Transverse colon (tissue), 4 donors: ENCODE measurements around the gene HS3ST1. TPM values are rescaled to one million over a fixed set of nuclear protein-coding genes. Genes with fewer than 3 reads are reported as not detected.
A peak's percentile ranks its signal among the peaks of the same experiment; 100 is the strongest.

ENCODE experiments used
- DNase-seq: peaks from one replicate; pipeline ENCODE4 v3.0.0-alpha.2; 2019
- H3K27ac ChIP-seq, 4 donors: fragments of 200-600 bp; sonication (generic); 2 replicates each; pipeline ENCODE4 v1.5.1; 2016 to 2018; ENCODE audit warnings: inconsistent platforms in 4 of 4
- H3K27me3 ChIP-seq: fragments of 200-600 bp; sonication (generic); 2 replicates; pipeline ENCODE4 v1.5.1; 2017; ENCODE audit warnings: inconsistent platforms
- H3K36me3 ChIP-seq, 4 donors: fragments of 200-600 bp; sonication (generic); 2 replicates each; pipeline ENCODE4 v1.5.1; 2017 to 2019; ENCODE audit warnings: inconsistent platforms in 4 of 4
- H3K4me1 ChIP-seq, 4 donors: fragments of 200-600 bp; sonication (generic); 2 replicates each; pipeline ENCODE4 v1.5.1; 2017 to 2020; ENCODE audit warnings: inconsistent platforms in 4 of 4
- H3K4me3 ChIP-seq, 4 donors: fragments of 200-600 bp; sonication (generic); 1 replicate in 1 of 4; 2 replicates in 3 of 4; pipeline versions ENCODE4 v1.5.1 to v1.6.1; 2017 to 2019; ENCODE audit warnings: inconsistent platforms in 4 of 4
- H3K9me3 ChIP-seq, 2 donors: fragments of 200-600 bp; sonication (generic); 2 replicates each; pipeline ENCODE4 v1.5.1; 2017 to 2019; ENCODE audit warnings: inconsistent platforms in 2 of 2
- CTCF ChIP-seq, 5 experiments: fragments of 200-600 bp in 3 of 5; fragments of 450-650 bp in 2 of 5; sonication (generic) in 3 of 5; IDR thresholded peaks; 1 replicate in 2 of 5; 2 replicates in 3 of 5; pipeline ENCODE4 v1.5.1; 2016 to 2017; ENCODE audit warnings: antibody characterized with exemption in 5 of 5, inconsistent platforms in 3 of 5, mild to moderate bottlenecking in 2 of 5, moderate library complexity in 1 of 5
- EP300 ChIP-seq: sonication (generic); formaldehyde crosslinking; IDR thresholded peaks from one replicate; pipeline ENCODE4 v1.6.1; 2017; ENCODE audit warnings: antibody characterized with exemption, low read depth
- POLR2A ChIP-seq: fragments of 450-650 bp; IDR thresholded peaks from one replicate; pipeline ENCODE4 v1.6.1; 2016; ENCODE audit warnings: antibody characterized with exemption, mild to moderate bottlenecking, moderate library complexity
- POLR2AphosphoS5 ChIP-seq, 3 donors: sonication (generic); formaldehyde crosslinking; IDR thresholded peaks; one replicate each; pipeline ENCODE4 v1.6.1; 2016; ENCODE audit warnings: antibody characterized with exemption in 3 of 3
- WGBS, 2 donors: methylation state at CpG; one replicate each; pipeline ENCODE4 v1.1.5; 2018; ENCODE audit warnings: low coverage in 1 of 2; 5-methylcytosine and 5-hydroxymethylcytosine counted together
- in situ Hi-C, 4 donors: fragments of 200-750 bp; cut with MboI; loops; one replicate each; pipeline versions ENCODE4 v1.15.0 to v1.15.1; 2017; ENCODE audit warnings: low sequenced_read_pairs in 3 of 4, low pct_ligation_motif_present in 1 of 4, low pct_unique_long_range_greater_than_20kb in 1 of 4
- intact Hi-C: fragments of 100-400 bp; cut with DNase I; formaldehyde crosslinking; loops from one replicate; pipeline ENCODE4 v1.15.1; 2023; ENCODE audit warnings: low total_unique reads
- total RNA-seq, 4 donors: library from RNA; depleted of rRNA; stranded (reverse); fragments of >200 nt; gene quantifications; one replicate each; pipeline ENCODE4 v1.1.0, GENCODE V29; 2016

HS3ST1 gene
- total RNA-seq, 4 donors from 2014 or later, result 3.2 to 4.9 TPM; not detected in 2

- Histone ChIP-seq H3K4me1 (peaks cover 0 to 4% (median 0%) of the 10 kb centered on the region in 4 donors), H3K27me3 (no peaks in the 10 kb centered on the region), H3K27ac (peak overlapping the region in 1 of 4 donors; percentile 11), H3K36me3 (no peaks in the 10 kb centered on the region), H3K4me3 (no peak overlapping the region), H3K9me3 (no peaks in the 10 kb centered on the region)
- TF ChIP-seq POLR2A, result no peak
- no peak for TF ChIP-seq POLR2AphosphoS5 (IDR thresholded peaks at IDR 0.05)
- in situ Hi-C loops, result no loop called here
- intact Hi-C loops, result no loop called here
- no peak for DNase-seq
These were observed 17.6 kb upstream of the HS3ST1 start for GRCh38 chr4:11446155-11446811.

- DNase-seq, result no peak
- no peak overlapping the region for H3K4me3 ChIP-seq
- intact Hi-C loops (no loop called here), in situ Hi-C loops (no loop called here)
- no peak for TF ChIP-seq POLR2AphosphoS5 (IDR thresholded peaks at IDR 0.05)
- TF ChIP-seq POLR2A, result no peak
- no peak for TF ChIP-seq EP300
- TF ChIP-seq CTCF (IDR thresholded peaks at IDR 0.05), result no peak
- H3K4me1 ChIP-seq, result peaks cover 0 to 2% (median 0%) of the 10 kb centered on the region in 4 donors
- H3K36me3 ChIP-seq, result no peaks in the 10 kb centered on the region
- no peaks in the 10 kb centered on the region for H3K9me3 ChIP-seq
- no peaks in the 10 kb centered on the region for H3K27me3 ChIP-seq
- H3K27ac ChIP-seq, result peak overlapping the region in 1 of 4 donors; percentile 2
- 74 to 75% methylated on average over 1 of the region's 1 CpG for WGBS, 2 donors
These were observed 12.5 kb upstream of the HS3ST1 start for GRCh38 chr4:11441194-11441556.

- 79% methylated on average over 4 of the region's 4 CpGs; no CpG with 5 or more reads in 1 of the 2 donors for WGBS, 2 donors
- Histone ChIP-seq H3K36me3 (no peaks in the 10 kb centered on the region), H3K27ac (peak overlapping the region in 1 of 4 donors; percentile 1), H3K4me1 (no peaks in the 10 kb centered on the region), H3K27me3 (no peaks in the 10 kb centered on the region), H3K4me3 (no peak overlapping the region), H3K9me3 (no peaks in the 10 kb centered on the region)
- no peak for TF ChIP-seq EP300
- no peak for TF ChIP-seq POLR2A
- no peak for TF ChIP-seq CTCF (IDR thresholded peaks at IDR 0.05)
- no peak for TF ChIP-seq POLR2AphosphoS5 (IDR thresholded peaks at IDR 0.05)
- in situ Hi-C loops (no loop called here), intact Hi-C loops (no loop called here)
- no peak for DNase-seq
These were observed 11.9 kb upstream of the HS3ST1 start for GRCh38 chr4:11440481-11441193.

- H3K27me3 ChIP-seq, result no peaks in the 10 kb centered on the region
- TF ChIP-seq EP300 (no peak), POLR2AphosphoS5 (IDR thresholded peaks at IDR 0.05) (no peak), CTCF (IDR thresholded peaks at IDR 0.05) (no peak), POLR2A (no peak)
- H3K4me1 ChIP-seq, result no peaks in the 10 kb centered on the region
- no peaks in the 10 kb centered on the region for H3K9me3 ChIP-seq
- H3K36me3 ChIP-seq, result no peaks in the 10 kb centered on the region
- in situ Hi-C loops, result no loop called here
- 53 to 76% methylated on average over 2 of the region's 2 CpGs for WGBS, 2 donors
- H3K27ac ChIP-seq, result peak overlapping the region in 1 of 4 donors; percentile 1
- DNase-seq, result no peak
- H3K4me3 ChIP-seq, result no peak overlapping the region
- intact Hi-C loops, result no loop called here
These were observed 11.1 kb upstream of the HS3ST1 start for GRCh38 chr4:11439836-11440235.
